Liver (tissue), 2 donors: ENCODE results near the gene CAST.

ENCODE experiments used
- CTCF ChIP-seq: fragments of 150-350 bp; IDR thresholded peaks from 2 replicates; pipeline ENCODE4 v1.5.1; 2017; ENCODE audit warnings: improper control_type of control experiment, low read depth, low read length; ENCODE audit not compliant: missing input control
- MAX ChIP-seq: IDR thresholded peaks from 2 replicates; pipeline ENCODE4 v1.6.1; 2016; ENCODE audit warnings: antibody characterized with exemption
- donor health status: healthy.

DNA sequence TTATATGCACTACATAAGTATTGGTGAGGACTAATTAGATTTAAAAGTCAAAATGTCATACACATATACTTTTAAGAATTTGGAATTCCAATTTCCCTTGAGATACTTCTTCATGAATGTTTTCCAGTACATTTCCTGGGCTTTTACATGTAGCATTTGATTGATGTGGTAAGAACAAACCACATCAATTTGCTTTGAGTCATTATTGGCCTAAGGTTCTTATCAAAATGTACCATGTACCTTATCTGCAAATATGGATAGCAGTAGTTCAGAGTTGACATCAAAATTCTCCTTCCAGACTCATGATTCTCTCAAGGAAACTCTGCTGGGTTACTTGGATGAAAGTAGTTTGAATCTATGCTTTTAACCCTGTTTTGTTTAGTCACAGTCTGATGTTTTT, 2.5 kb downstream of the CAST start:
- TF ChIP-seq MAX (no peak), CTCF (no peak)
